DMS 273 treated with DMSO at 0.1 percent for 48 hours (cell line): ENCODE results near the gene PPP3CA.

ENCODE experiments used
- DNase-seq: peaks from one replicate; lab custom pipeline; 2025; lab: John Stamatoyannopoulos, UW

Gene PPP3CA

GRCh38 chr4:101347267-101347556 lies at the start of gene PPP3CA:
PPP3CA (minus strand) TSS chr4:101347526.
- no peak for DNase-seq

GRCh38 chr4:101393256-101393655 lies 45.9 kb upstream of the PPP3CA start:
- no peak for DNase-seq

DNA sequence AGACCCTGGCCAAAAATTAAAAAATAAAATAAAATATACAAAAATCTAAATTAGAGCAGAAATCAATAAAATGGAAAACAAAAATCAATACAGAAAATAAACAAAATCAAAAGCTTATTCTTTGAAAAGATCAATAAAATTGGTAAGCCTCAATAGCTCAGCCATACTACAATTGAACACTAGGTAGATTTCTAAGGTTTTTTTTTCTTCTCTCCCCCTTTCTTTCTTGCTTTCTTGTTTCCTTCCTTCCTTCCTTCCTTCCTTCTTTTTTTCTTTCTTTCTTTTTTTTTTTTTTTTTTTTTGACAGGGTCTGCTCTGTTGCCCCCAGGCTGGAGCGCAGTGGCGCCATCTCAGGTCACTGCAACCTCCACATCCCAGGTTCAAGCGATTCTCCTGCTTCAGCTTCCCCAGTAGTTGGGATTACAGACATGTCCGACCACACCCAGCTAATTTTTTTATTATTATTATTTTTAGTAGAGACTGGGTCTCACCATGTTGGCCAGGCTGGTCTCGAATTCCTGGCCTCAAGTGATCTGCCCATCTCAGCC lies 23.4 kb upstream of the PPP3CA start:
- DNase-seq, result no peak

DNA sequence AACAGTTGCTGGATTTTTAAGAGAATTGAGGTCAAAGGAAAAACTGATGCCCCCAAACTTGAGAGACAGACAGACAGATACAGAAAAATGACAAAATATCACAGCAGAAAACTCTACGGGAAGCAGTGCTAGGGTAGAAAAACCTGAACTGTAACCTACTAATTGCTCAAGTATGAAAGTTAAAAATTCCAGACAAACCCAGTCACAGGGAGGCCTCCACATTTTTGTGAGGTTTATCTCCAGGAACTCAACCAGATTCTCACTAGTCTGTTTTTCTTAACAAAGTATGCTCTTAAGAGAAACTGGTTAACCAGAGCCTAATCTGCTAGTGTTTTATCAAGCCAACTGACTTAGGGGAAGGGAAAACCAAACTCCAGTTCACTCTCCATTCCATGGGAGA lies 19.9 kb upstream of the PPP3CA start:
- DNase-seq, result no peak

- DNase-seq, result no peak
Measured at GRCh38 chr4:101366331-101366730, 19.0 kb upstream of the PPP3CA start.

GRCh38 chr4:101357751-101358150 lies 10.4 kb upstream of the PPP3CA start:
- no peak for DNase-seq

DNA sequence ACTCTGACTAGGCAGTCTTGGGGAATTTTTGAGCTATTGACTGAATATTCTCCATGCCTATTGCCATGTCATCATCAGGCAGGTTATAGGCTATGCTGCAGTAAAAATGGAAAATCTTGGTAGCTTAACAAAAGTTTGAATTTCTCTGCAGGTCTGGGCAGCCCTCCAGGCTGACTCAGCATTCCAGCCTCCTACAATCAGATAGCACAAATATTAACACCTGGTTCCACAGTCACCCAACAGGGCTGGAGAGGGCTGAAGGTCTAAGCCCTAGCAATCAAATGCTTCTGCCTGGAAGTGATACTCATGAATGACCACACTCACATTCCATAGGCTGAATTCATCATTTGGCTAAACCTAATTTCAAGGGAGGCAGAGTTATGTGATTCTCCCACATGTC lies 9.6 kb upstream of the PPP3CA start:
- DNase-seq, result peak; percentile 17

- no peak for DNase-seq
Measured at GRCh38 chr4:101355767-101356702, 8.7 kb upstream of the PPP3CA start.

- DNase-seq, result no peak
Measured at GRCh38 chr4:101355246-101355645, 7.9 kb upstream of the PPP3CA start.

DNA sequence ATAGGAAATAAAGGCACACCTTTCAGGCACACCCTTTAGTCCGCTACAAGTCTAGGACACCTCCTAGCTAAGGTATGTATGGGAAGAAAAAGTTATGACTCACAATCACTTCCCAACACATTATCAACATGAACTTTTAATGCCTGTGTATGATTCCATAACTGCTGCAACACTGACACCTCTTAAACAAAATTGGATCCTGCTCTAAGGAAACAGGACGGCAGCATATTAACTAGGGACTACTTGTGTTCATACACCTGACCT lies 2.4 kb upstream of the PPP3CA start:
- DNase-seq, result no peak

DNA sequence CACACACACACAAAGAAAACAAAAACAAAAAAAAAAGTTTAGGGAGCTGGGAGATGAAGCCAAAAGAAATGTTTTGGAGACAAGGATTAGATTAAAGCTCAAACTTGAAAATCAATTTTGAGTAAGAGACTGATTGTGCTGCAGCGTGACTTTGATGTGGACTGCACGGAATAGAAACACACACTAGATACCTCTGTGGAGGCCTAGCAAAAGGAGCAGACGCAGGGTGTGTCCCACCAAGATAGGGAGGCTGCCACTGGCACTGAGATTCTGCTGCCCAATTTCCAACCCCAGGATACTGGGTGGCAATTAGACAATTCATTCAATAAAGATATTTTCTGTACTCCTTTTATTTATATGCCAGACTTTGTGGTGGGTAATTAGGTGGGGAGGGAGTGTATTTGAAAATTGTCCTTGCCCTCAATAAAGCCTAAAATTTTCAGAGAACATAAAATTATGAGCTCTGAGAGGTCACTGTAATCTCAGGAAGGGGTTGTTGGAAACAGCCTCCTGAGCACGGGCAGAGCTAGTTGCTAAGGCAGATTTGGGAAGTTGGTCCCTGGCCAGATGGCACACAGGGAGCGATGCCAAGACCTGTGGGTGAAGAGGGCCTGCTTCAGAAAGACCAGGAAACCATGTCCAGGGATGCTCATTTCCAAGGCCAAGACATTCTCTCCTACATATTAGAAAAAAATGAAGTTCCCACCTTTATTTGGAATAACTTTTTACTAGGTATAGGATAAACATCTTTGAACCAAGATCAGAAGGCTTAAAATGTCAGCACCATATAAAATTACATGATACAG lies 1.9 kb upstream of the PPP3CA start:
- peak; percentile 66 for DNase-seq

DNA sequence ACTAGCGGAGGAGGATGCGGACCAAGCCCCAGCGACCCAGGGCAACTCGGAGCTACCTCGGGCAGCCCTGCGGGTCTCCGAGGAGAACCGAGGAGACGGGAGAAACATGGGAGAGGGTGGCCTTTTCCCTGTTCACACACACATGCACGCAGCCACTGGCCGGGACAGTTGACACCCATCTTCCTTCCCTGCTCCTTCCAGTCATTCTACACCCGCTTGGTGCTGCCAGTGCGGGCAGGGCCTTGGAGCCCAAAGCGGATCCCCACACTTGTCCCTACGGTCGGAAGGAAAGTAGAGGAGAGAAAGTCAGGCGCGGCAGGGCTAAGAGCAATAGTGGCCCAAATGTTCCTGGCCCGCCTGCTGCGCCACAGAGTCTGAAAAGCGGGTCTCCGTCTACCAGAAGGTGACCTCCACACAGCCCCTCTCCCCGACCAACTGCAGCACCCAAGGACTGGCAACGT lies 1.1 kb upstream of the PPP3CA start:
- DNase-seq, result no peak

GRCh38 chr4:101347557-101348366 lies 436 bp upstream of the PPP3CA start:
- peak; percentile 85 for DNase-seq

GRCh38 chr4:101346351-101347266 lies 717 bp downstream of the PPP3CA start:
- no peak for DNase-seq

DNA sequence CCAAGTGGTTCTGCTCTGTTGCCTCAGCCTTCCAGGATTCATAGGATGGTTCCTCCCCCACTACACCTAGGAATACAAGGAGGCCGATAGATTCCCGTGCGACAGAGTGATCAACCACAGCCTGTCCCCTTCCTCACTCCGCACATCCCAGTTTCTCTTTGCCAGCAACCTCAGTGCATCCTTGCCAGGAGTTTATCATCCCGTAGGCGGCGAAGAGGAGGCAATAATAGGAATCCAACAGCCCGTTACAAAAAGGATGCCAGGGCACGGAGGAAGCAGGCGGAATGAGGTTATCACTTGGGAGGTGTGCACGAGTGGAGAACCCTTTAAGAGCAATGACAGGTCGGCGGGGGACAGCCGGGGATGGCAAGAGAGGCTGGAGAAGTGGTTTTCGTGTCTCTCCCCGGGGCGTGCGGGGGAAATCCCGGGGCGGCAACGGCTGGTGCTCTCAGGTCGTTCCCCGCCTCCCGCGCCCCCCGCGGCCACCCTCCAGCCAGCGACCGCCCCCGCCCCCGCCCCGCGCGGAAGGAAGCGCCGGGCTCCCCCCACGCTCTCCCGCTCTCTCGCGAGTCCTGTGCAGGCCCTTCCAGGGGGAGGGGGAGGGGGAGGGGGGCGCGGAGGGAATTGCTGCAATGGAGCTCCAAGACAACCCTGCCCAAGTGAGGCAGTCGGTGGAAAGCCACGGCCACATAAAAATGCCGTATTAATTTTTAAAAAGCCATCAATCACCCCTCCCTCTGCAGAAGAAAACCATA lies 1.6 kb downstream of the PPP3CA start:
- DNase-seq, result peak; percentile 36

- DNase-seq, result no peak
Measured at GRCh38 chr4:101345271-101345595, 2.1 kb downstream of the PPP3CA start.

DNA sequence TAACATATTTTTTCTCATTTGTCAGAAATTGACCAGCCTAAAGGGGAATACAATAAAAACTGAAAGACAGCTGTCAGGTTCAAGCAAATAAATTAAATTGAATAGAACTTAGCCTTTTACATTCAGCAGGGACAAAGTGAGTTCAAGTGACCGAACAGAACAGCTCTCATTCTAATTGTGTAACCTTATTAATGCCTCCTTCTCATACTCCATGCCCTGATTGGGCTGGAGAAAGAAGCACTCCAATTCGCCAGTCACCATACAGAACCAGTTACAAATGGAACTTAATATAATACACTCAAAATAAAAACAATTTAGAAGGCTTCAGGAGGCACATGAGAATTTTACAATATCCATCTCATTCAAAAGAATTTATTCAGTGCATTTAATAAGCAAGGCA lies 8.0 kb downstream of the PPP3CA start:
- DNase-seq, result no peak

GRCh38 chr4:101337688-101338087 lies 9.6 kb downstream of the PPP3CA start:
- DNase-seq, result no peak

GRCh38 chr4:101334963-101335572 lies 12.3 kb downstream of the PPP3CA start:
- DNase-seq, result no peak

- no peak for DNase-seq
Measured at GRCh38 chr4:101332424-101332823, 14.9 kb downstream of the PPP3CA start.
